Endometrium (tissue), 2 donors: ENCODE data around the gene BRS3.

Experiments
- FAIRE-seq: peaks from 2 replicates; lab custom pipeline; 2012; peaks lifted over from hg19 to GRCh38; lab: Jason Lieb, UNC
- donor health status: control.
- donor health status: control.

BRS3 gene

DNA sequence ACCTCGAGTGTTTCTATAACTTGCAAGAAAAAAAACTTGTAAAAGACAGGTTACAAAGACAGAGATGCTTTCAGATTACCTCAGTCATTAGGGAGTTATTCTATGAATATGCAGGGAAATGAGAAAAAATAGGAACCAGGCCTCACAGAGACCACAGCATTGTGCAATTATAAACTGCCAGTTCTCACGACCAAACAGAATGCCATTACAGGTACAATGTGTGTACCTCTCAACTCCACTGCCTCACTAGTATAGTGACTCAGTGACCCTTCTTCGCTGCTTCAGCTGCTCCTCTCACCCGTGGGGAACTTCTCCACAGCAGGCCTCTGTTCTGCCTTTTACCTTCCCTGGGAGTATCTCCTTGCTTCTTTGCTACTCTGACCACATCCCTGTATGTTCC lies 7.3 kb downstream of the BRS3 start:
- FAIRE-seq: no peak

DNA sequence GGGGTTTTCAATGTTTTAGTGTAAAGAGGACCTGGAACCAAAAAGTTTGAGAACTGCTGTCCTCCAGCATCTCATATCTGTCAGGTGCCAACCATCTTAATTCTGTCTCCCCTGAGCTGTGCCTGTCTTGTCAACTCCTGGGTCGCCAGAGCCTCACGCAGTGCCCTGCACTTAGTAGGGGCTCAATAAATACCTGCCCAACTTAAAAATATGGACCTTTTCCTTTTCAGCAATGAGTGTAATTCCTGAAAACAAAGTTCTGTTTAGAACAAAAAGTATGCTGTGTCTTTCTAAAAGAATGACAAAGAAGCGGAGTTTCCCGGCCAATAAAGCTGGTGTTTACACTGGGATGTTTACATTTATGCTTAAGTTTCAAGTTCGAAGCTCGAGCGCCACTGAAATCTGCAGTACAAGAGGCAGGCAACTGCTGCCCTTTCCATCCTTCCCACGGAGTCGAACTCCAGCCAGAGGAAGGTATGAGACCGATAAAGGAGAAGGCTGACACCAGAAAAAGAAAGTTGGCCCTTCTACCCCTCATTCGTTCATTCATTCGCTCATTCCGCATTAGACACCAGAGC lies 8.5 kb downstream of the BRS3 start:
- FAIRE-seq: no peak

DNA sequence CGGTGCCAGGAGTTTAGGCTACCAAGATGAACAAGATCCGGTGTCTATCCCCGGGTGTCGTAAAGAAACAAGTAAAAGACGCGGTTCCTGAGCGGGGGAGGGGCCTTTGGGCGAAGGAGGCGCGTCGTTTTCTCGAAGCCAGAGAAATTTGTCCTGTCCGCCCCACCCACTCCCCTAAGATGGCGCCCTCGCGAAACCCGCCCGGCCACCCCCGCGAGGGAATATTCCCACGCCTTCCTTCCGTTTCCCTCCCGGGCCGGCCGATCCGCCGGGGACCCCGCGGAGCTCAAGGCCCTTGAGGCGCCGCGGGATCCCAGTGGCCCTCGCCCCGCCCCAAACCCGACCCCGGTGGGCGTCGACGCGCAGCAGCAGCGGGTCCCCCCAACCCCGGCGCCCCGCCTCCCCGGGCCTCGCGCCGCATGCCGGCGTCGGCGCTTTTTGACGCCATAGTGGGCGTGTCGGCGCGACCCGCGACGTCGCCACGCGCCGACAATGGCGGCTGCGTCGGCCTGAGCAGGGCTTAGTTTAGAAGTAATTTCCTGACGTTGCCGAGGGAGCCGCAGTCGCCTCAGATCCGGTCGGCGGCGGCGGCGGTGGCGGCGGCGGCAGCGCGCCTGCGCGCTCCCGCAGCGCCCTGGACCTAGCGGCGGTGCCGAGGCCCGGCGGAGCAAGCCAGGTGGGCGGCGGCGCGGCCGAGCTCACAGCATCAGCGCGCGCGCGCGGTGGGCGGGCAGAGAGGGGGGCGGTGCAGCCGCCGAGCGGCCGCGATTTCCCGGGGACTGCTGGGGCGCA lies 9.2 kb downstream of the BRS3 start:
- FAIRE-seq: no peak

DNA sequence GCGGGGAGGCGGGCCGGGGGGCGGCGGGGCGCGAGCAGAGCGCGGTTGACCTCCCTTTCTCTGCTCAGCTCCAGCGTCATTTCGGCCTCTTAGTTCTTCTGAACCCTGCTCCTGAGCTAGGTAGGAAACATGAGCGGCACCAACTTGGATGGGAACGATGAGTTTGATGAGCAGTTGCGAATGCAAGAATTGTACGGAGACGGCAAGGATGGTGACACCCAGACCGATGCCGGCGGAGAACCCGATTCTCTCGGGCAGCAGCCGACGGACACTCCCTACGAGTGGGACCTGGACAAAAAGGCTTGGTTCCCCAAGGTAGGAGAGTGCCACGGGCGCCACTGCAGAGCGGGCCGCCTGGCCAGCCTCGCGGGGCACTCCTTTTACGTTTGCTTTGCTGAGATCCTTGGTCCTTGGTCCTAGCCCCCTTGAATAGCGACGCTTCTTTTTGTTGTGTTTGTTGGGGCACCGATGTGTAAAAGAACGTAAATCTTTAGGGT lies 9.9 kb downstream of the BRS3 start, which contains the start of gene HTATSF1:
Gene HTATSF1 (plus strand): TSS at position 37 of the 497 bp plus-strand sequence. CDS start 93 bp downstream, at position 130.
- FAIRE-seq: no peak

DNA sequence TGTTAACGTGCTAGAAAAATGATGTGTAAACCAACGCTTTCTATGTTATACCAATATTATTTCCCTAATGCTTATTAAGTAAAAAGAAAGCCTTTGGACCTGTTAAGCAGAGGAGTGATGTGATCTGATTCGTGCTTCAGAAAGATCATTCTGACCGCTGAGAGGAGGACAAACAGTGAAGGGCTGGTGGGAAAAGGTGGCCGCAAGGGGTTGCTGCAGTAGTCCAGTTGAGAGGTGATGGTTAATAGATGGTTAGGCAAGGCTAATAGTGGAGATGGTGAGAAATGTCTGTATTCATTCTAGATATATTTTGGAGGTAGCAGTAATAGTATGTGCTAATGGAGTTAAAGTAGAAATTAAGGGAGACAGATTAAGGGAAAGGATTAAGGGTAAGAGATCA lies 31.3 kb downstream of the BRS3 start:
- FAIRE-seq: no peak

DNA sequence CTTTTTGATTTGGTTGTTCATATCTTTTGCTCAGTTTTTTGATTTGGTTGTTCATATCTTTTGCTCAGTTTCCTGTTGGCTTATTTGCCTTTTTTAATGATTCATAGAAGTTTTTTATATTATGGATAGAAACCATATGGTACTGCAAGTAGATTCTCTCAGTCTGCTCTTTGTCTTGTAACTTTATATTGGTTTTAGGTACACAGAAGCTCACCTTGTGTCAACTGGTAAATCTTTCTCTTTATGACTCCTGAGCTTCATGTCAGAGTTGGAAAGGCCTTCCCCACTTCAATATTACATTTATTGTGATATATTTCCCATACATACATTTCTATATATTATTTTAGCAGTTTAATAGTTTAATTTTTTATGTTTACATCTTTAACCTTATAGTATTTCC lies 36.0 kb downstream of the BRS3 start:
- no peak for FAIRE-seq

DNA sequence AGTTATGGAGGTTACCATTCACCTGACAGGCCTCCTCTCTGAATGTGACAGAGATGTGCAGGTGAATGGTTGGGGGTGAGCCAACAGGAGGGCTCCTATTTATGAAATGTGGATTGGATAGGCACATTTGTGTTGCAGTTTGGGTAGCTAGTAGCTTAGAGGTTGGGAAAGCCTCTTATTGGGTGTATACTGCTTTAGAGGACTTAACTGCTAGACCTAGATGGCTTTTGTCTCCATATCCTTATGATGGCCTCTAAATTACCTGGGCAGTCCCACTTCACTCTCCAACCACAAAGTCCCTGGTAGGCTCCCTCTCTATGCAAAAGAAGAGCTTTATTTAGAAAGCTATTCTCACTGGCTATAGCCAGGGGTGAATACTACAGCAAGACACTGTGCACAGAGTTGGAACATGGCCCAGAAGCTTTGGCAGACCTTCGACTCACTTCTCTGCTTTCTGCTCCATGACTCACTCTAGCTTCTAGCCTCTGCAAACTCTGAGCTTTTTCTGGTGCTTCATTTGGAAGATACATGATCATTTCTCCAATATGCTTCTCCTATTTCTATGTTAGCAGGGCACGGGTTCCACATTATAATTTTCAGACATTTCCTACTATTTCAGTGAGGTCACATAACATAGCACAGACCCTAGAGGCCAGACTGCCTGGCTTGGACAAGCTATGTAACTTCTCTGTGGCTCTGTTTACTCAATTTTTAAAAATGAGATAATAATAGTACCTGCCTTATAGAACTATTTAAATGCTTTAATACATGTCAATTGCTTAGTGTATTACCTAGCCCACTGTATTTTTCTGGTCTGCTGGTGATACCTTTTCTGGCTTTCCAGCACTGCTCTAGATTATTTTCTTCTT lies 38.2 kb downstream of the BRS3 start:
- no peak for FAIRE-seq

DNA sequence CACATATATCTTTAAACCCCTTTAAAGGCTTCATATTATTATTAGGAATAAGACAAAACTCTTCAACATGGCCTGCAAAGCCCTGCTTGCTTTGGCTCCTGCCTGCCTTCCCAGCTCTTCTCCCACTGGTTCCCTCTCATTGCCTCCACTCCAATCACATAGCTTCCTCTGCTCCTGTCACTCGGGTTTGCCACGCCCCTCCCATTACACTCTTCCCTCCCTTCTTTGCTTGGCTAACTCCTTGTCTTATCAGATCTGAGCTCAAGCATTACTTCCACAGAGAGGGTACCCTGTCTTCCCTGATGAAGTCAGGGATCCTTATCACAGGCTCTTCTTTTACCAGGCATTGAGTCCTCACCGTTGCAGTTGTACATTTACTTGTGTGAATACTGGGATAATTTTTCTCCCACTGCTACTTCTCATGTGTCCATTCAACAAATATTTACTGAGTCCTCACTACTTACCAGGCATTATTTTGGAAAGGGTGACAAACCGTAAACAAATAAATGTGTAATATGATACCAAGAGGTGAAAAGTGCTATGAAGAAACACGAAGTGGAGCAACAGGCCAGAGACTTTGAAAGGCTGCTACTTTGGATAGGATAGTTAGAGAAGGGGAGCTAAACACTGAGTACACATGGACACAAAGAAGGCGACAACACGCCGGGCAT lies 41.0 kb downstream of the BRS3 start:
- FAIRE-seq: no peak

DNA sequence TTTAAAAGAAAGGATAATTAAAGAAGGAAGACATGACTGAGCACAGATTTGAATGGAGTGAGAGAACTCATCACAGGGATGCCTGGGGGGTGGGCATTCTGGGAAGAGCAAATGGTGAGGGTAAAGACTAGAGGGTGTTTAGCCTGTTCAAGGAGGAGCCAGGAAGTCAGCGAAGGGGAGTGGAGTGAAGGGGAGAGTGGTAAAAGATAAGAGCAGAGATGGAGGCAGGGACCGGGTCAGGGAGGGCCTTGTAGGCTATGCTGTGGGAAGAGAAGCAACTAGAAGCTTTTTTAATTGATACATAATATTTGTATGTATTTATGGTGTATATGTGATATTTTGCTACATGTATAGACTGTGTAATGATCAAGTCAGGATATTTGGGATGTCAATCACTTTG lies 42.0 kb downstream of the BRS3 start:
- no peak for FAIRE-seq

DNA sequence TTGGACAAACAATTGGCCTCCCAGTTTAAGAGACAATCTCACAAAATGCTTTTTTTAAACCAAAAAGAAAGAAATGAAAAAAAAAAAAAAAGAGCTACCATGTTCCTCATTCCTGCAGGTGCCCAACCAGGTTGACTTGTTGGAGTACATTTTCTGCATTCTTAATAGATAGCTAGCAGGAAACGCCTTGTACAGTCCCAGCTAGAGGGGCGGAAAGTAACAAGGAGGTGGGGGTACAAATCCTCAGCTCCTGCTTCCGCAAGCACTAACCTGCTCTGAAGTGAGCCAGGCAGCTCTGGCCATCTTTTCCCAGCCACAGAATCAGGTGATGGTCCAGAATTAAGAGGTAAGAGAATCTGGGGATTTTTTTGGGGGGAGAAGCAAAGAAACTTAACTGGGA lies 44.2 kb downstream of the BRS3 start, which contains the start of gene VGLL1:
Gene VGLL1 (plus strand): TSS at position 265 of the 400 bp plus-strand sequence. CDS start 3,806 bp downstream, outside the sequence.
- no peak for FAIRE-seq

DNA sequence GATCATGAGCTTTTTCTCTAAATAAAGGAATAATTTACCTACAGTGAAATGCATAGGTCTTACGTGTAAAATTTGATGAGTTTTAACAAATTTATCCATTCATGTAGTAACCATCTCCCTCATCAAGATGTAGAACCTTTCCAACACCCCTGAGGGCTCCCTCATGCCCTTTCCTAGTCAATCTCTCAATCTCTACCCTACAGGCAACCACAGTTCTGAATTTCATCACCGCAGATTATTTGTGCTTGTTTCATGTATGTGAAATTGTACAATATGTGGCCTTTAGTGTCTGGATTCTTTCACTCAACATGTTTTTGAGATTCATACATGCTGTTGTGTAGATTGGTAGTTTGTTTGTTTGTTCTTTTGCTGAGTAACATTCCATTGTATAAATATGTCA lies 46.4 kb downstream of the BRS3 start:
- FAIRE-seq: no peak

DNA sequence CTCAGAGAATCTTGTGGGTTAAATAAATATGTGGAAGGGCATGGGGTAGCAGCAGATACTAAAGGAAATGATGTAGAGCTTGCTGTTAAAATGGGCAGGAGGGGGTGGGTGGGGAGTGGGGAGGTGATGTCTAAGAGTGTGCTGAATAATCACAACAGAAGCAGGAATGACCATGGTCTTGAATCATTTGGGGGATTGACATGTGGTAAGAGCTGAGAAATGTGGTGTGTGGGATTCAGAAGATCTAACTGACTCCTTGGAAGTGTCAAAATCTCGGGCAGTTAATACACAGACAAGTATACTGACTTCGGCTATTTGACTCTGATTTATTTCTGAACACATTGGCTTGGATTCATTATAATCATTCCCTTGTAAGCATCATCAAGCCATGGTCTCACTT lies 51.1 kb downstream of the BRS3 start:
- FAIRE-seq: no peak

DNA sequence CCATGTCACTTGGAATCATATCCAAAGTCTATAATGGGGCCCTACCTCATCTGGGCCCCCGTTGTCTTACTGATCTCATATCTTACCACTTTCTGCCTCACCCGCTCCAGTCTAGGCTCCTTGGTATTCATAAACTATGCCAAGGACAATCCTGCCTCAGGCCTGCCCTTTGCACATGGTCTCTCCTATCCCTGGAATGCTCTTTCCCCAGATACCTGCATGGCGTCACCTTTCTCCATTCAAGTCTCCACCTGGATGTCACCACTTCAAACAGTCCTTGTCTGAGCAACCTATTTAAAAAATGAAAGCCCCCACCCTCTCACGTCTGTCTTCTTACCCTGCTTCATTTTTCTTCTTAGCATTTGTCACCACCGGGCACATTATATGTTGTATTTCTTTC lies 52.5 kb downstream of the BRS3 start:
- FAIRE-seq: no peak

DNA sequence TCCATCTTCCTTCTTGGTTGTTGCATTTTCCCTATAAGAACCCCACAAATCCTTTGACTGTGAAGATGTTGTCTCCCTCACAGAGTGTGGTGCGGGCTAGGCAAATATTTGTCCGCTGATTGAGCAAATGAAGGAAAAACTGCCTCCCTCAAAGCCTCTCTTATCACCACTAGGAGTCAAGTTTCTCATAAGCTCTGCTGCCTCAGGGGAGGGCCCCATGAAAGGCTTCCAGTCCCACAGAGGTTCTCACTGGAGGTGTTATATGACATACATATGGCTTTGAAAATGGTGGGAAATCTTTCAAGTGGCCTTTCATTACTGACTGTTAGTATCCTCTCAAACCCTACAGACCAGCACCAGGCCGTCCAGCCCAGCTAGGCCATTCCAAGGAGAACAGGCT lies 53.5 kb downstream of the BRS3 start:
- no peak for FAIRE-seq

DNA sequence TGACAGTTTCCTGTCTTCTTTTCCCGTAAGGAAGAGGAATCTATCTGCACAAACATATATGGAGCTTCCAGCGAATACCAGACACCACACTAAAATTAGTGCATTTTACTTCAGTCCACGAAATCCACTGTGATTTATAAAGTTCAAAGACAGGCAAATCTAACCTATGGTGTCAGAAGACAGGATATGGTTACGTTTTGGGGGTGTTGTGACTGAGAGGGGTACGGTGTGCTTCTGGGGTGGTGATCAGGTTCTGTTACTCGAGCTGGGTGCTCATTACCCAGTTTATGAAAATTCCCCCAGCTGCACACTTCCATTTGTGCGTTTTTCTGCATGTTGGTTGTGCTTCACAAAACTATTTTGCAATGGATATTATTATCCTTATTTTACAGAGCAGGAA lies 54.5 kb downstream of the BRS3 start:
- FAIRE-seq: no peak
